DMS153 treated with DMSO at 0.1 percent for 48 hours (cell line): Measurements from ENCODE around the gene MYRF.

Source experiments
- DNase-seq: peaks from one replicate; lab custom pipeline; 2025; ENCODE audit not compliant: unreplicated experiment; lab: John Stamatoyannopoulos, UW

Gene MYRF

DNA sequence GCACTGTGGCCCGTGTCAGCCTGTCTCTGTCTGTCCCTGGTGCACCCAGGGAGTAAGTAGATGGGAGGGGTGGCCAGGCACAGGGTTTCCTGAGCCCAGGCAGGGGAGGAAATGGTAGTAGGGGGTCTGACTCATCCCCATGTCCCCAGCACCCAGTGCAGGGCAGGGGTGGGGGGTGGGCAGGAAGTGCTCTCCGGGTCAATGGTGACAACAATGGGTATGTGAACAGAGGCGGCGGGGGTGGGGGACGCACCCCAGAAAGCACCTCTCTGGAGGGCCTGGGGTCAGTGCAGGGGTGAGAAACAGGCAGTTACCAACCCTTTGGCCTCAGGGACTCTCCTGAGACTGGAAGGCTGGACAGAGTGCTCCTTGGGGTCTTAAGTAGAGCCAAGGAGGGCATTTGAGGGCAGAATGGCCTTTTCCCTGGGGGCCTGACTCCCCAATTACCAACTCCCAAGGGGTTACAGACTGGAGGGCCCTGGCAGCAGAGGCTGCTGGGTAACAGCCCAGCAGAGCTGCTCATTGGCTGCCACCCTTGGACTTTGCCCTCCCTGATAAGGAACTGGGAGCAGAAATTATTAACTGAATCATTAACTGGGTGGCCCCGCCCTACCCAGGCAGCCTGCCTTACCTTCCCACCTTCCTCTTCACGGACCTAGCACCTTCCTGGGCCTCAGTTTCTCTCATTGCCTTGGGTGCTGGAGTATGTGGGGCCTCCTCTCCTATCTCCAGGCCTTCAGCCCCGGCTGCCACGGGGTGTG, 4.2 kb downstream of the MYRF start:
- DNase-seq = no peak

DNA sequence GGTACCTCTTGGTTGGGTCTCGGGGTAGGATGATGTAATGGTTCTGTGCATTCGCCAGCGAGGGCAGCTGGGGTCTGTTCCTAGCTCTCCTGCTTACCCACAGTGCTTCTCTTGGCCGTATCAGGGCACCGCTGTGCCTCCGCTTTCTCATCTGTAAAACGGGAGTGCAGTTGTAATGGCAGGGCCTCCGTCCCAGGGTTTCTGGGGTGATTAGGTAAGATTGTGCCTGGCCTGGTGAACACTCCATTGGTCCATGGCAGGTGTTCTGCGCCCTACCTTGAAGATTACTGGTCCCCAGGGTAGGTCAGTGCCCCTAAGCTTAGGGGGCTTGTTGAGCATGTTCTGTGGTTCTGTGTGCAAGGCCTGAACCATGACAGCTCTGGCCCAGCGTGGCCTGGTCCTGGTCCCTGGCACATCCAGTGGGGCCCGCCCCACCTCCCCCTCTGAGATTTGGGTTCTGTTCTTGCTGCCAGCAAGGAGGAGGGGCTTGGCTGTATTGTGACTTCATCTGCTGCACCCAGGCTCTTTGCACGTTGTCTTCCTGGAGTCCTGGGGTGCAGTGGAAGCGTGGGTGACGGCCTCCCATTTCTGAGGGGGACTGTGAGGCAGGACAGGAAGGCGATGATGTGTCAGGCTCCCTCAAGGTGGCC, 4.9 kb downstream of the MYRF start:
- no peak for DNase-seq

DNA sequence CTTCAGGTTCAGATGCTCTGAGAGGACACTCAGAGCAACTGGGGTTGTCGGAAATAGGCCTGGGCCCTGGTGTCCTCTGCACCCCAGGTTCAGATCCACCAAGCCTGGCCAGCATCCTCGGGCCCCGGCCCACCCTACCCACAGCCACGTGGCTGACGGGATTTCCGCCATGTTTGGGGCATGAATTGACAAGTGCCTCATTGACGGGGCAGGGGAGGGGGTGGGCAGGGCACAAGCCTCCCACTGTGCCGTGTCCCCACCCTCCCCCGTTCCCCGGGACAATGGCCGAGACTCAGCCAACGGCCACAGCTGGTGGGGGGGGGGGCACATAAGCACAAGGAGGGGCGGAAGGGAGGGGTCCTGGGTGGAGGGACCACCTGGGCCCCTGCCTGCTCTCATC, 8.5 kb downstream of the MYRF start:
- no peak for DNase-seq

DNA sequence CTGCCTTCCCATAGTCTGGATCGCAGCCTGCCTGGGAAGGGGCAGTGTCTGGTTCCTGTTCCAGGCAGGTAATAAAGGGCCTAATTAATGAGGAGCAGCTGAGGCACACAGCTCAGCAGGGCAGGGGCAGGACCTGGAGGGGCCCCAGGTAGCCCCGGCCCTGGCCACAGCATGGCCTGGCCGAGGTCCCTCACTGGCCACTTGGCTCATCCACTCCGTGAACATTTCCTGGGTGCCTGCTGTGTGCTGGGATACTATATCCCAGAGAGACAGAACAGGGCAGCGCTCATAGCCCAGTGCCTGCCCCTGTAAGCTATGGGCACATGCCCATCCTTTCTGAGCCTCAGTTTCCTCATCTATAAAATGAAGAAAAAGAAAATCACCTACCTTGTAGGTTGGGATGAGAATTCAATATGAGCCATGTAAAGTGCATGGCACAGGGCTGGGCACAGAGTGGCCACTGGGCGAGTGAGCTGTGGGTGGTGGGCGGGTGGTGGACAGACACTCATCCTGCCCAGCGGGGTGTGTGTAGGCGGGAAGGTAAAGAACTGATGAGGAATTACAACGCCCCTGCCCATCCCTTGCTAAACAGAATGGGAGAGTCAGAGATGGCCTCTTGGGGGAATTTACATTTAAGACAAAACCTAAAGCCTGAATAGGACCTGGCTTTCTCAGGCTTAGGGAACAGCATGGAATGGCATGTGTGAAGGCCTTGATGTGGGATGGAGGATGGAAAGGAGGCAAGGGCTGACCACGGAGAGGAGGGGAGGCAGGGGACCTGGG, 9.2 kb downstream of the MYRF start:
- no peak for DNase-seq

DNA sequence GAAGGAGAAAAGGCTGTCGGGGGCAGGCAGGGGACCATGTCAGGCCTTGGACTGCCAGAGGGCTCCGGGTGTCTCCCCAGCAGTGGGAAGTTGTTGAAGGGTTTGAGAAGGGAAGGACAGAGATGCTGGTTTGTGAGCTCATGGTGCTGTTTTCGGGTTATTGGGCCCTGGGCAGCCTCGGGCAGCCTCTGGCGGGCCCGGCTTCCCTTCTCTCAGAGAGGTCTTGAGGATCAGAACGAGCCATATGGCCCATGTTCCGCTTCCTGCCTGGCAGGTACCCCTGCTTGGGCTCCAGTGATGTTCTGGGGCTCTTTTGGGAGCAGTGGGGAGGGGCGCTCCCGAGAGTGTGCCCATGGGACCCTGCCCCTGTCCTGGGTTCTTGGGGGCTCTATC, 9.8 kb downstream of the MYRF start:
- DNase-seq = no peak

DNA sequence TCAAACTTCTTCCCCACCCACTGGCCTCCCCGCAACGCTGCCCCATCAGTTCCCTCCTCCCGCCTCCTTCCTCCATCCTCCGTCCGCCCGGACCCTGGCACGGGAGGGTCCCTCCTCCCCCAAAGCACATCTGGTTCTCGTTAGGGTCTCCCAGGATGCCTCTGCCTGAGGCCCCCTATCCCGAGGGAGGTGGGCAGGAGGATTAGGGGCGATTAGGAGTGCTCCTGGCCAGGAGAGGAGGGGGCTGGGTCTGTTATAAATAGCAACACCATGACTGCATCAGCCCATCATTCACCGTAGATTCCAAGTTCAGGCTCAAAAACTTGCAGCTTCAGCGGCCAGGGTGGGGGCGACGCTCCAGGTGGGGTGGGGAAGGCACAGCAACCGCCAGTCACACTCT, 10.4 kb downstream of the MYRF start:
- DNase-seq = no peak

DNA sequence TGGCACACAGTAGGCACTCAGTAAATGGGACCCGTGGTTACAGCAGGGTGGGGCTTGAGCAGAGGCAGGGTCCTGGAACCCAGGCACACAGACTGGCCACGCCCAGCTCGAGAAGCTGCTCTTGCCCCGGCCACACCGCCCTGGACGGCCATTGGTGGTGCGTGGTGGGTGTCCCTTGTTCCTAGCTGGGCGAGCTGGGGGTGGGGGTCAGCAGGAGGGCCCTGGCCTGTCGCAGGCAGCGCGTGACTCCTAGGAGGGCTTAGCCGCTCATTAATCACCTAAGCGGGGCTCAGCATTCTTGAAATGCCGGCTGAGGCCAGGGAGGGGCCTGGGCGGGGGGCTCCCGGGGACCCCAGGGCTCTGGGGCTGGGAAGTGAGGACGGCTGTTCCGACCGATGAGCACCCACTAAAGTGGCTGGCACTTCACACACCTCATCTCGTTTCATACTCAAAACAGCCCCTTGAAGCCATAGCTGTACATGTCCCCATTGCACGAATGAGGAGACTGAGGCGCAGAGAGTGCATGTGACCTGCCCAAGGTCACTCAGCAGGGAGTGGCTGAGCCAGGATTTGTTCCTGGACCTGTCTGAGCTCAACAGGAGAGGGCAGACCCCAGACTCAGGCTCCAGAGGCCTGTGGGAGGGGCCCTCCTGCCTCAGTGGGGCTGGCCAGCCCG, 11.6 kb downstream of the MYRF start:
- no peak for DNase-seq

DNA sequence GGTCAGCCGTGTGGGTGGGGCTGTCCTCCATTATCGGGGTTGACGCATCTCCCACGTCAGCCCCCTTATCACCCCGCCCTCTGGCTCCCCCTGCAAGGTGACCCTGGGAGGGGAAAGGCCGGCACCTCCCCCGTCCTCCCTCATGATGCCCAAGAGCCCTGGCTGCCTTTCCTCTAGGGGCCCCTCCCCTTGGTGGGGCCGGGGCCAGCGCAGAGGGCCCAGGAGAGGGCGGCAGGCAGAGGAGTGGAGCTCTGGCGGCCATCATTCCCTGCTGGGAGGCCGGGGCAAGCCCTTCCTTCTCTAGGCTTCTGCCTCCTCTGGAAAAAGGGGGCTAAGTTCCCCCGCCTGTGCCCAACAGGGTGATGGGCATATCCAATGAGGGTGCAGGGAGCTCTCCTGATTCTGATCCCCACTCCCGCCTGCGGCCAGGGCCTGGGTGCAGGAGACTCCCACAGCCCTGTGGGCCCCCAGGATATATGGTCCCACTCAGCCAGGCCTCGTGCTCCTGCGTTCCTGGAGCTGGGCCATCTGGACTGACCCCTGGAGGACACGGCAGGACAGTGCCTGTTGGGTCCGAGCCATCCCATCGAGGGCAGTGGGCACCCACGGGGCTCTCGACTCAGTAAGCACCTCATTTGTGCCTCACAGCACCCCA, 12.3 kb downstream of the MYRF start:
- no peak for DNase-seq

DNA sequence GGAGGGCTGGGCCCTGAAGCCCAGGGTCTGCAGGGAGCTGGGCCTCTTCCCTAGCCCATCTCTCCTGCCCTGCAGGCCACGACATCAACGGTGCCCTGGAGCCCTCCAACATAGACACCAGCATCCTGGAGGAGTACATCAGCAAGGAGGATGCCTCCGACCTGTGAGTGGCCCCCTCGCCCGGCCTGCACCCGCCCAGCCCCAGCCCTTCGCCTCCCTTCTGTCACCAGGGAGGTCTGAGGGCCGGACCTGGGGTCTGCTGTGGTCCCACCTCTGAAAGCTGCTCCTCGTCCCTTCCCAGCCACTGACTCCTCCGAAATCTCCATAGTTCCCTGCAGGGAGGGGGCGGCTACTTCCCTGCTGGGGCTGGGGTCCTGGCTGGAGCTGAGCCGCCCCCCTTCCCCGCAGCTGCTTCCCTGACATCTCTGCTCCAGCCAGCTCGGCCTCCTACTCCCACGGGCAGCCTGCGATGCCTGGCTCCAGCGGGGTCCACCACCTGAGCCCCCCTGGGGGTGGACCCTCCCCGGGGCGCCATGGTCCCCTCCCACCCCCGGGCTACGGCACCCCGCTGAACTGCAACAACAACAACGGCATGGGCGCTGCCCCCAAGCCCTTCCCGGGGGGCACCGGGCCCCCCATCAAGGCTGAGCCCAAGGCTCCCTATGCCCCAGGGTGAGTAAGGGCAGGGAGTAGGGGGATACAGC, 13.3 kb downstream of the MYRF start:
- DNase-seq = no peak

DNA sequence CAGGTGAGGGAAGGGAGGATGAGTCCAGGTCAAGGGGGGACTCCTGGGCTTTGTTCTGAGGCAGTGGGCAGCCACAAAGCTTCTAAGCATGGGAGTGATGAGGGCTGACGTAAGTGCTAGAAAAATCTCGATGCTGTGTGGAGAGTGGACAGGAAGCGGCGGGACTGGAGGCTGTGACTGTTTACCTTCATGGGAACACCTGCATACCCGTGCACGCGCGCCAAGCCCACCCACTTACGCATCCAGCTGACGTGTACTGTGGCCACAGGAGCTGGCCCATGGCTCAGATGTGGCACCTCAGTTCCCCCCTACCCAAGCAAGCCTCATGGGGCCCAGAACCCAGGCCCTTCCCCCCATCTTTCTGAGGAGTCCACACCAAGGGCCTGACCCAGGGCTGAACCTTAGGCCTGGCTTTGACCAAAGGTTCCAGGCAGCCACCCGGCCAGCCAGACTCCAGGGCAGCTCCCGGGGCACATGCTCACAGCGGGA, 14.0 kb downstream of the MYRF start:
- no peak for DNase-seq

DNA sequence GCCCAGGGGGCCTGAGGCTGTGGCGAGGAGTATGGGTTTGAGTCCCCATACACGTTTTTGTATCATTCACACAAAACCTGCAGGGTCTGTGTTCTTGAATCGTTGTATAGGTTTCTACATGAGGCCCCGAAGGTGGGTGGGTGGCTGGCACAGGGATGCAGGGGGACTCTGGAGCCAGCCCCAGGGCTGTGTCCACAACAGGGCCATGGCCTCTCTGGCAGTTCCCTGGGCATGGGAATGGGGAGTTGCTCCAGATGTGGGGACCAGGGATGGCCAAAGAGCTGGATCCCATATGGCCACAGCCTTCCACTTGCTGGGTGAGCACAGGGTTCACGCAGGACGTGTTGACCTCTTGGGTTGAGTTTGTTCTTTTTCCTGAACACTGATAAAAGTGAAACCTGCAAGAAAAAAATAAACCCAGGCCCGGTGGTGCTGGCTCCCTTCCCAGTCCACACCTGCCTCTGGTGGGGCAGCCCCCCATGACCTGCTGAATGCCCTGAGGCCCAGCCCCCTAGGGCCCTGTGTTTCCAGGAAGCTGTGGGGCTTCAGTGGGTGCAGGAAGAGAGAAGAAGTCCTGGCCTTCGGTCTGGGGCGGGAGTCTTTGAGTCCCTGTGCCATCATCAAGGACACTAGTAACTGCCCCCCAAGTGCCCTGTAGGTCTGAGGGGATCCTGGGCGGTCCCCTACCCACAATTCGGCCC, 16.1 kb downstream of the MYRF start:
- DNase-seq = no peak

DNA sequence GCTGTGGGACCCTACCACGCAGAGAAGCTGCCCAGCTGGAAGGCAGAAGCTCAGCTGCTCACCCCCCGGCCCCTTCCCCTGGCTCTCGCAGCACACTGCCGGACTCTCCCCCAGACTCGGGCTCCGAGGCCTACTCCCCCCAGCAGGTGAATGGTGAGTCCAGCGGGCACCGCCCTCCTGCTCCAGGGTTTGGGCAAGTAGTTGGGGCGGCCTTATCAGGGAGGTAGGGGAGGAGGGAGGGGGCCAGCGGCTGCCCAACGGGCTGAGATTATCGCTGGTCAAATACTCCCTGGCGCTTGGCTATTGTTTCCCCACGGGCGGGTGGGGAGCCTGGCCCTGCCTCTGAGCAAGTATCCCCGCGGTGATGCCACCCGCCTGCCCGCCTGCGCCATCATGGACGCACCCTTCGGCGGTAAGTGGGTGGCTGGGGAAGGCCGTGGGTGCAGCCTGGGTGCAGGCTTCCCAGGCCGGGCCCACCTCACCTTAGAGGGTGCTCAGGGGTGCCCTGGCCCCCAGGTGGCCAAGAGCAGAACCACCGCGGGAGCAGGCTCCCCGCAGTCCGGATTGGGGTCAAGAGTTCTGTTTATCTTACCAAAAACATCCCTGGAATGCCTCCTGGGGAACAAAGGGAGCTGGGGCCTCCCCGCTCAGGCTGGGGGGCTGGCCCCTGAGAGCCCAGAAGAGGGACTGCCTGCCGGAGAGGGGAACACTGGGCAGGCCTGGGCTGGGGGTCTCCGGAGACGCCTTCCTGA, 16.9 kb downstream of the MYRF start:
- no peak for DNase-seq

DNA sequence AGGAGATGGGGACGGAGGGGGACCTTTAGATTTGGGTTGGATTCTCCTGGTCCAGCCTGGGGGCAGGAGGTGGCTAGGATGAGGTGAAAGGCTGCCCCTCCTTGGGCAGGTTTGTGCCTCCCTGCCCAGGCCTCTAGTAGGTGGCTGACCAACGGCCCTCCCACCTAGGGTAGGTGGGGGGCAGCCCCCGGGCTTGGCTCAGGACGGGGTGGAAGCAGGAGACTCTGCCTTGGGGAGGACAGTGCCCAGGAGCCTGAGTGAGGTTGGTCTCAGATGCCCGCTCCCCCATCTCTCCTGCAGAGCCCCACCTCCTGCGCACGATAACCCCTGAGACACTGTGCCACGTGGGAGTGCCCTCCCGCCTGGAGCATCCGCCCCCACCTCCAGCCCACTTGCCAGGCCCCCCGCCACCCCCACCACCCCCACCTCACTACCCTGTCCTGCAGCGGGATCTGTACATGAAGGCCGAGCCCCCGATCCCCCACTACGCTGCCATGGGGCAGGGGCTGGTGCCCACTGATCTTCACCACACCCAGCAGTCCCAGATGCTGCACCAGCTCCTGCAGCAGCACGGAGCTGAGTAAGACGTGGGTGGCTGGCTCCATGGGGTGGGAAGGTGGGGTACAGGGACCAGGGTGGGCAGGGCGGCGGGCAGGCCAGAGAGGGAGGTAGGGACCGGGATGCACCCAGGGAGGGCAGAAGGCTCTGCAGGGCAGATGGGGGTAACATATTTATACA, 17.7 kb downstream of the MYRF start:
- DNase-seq = no peak

DNA sequence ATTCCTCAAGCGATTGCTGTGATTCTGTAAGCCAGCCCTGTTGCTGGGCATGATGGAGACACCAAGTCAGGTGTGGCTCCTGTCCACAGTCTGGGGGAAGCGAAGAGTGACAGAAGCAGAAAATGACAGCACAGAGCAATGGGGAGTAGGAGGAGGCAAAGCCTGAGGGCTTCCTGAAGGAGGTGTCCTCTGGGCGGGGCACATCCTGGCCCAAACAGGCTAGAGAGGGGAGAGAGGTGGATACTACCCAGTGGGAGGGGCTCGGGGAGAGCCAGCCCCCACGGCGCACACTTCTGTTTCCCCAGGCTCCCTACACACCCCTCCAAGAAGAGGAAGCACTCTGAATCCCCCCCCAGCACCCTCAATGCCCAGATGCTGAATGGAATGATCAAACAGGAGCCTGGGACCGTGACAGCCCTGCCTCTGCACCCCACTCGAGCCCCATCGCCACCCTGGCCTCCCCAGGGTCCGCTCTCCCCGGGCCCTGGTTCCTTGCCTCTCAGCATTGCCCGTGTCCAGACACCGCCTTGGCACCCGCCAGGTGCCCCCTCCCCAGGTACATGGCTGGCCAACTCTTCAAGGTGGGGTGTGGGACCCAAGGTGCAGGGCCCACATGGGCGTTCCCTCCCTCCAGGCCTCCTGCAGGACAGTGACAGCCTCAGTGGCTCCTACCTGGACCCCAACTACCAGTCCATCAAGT, 18.9 kb downstream of the MYRF start:
- no peak for DNase-seq

DNA sequence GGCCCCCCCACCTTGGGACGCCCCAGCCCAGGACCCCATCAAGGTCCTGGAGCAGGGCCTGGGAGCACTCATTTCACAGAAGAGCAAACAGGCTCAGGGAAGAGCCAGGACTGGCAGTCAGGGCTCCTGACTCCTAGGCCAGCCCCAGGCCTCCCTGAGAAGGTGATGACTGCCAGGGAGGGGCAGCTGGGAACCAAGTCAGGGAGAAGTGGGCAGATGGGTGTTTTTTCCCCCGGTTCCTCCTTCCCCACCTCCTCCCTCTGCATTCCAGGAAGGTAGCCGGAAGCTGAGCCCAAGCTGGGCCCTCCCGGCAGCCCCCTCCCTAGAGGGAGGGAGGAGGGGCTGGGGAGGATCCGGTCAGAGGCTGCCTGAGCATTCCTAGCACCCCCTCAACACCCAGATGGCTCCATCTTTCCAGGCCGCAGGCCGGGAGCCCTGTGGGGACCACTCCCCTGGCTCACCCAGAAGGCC, 19.6 kb downstream of the MYRF start:
- no peak for DNase-seq

DNA sequence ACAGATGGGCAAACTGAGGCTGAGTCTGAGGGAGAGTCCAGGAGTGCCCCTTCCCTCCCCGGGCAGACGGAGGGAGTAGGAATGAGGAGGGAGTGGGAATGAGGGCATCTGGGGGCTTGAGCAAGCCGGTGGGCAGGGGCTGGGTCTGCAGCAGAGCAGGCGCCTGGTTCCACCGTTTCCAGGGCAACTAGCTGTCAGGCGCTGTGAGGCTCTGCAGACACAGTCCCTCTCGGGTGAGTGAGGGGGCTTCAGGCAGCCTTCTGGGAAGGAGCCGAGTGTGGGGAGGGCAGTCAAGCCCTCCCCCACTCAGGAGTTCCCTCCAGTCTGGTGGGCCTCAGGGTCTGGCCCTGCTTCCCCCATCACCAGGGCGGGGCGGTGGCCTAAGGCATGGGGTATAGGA, 20.9 kb downstream of the MYRF start:
- DNase-seq = no peak

DNA sequence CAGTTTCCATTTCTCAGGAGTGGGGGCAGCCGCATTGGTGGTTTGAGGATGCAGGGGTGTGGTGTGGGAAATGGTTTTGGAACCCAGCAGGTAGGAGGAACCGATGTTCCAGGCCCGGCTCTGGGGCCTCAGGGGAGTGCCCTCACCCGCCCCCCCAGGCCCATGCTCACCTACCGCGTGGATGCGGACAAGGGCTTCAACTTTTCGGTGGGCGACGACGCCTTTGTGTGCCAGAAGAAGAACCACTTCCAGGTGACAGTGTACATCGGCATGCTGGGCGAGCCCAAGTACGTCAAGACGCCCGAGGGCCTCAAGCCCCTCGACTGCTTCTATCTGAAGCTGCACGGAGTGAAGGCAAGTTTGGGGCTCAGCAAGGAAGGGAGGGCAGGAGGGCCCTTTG, 21.4 kb downstream of the MYRF start:
- no peak for DNase-seq

DNA sequence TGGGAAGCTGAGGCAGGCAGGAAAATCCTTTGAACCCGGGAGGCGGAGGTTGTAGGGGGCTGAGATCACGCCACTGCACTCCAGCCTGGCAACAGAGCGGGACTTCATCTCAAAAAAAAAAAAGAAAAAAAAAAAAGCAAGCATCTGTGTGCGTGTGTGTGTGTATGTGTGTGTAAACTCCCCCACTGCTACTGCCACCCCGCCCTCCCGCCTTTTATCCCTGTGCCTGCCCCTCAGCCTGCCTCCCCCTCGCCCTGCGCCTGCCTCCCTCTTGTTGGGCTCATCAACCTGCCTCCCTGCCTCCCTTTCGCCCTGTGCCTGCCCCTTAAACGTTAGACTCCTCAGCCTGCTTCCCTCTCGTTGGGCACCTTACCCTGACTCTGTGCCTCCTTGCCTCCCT, 22.0 kb downstream of the MYRF start:
- no peak for DNase-seq
